LNCAP (cell line): Measurements from ENCODE around the gene ZFP1.

Experiments
- CTCF ChIP-seq: fragments of 450-650 bp; IDR thresholded peaks from 2 replicates; pipeline ENCODE4 v1.5.1; 2017; ENCODE audit warnings: mild to moderate bottlenecking

Gene ZFP1

DNA sequence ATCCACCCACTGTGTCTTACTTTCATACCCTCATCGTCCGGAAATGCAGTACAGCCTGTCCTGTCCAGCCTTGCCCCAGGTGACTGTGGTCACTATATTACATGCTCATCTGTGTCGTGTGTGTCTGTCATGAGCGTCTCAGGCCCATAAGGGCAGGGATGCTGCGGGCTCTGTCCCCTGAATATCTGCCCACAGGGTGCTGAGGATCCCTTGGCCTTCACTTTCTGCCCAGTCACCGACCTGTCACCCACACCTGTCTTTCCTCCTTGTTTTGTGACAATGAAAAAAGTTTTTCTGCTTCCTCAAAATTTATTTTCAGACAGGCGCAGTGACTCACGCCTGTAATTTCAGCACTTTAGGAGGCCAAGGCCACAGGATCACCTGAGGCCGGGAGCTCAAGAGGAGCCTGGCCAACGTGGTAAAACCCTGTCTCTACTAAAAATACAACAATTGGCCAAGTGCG, 69.1 kb downstream of the ZFP1 start:
- no peak for TF ChIP-seq CTCF

DNA sequence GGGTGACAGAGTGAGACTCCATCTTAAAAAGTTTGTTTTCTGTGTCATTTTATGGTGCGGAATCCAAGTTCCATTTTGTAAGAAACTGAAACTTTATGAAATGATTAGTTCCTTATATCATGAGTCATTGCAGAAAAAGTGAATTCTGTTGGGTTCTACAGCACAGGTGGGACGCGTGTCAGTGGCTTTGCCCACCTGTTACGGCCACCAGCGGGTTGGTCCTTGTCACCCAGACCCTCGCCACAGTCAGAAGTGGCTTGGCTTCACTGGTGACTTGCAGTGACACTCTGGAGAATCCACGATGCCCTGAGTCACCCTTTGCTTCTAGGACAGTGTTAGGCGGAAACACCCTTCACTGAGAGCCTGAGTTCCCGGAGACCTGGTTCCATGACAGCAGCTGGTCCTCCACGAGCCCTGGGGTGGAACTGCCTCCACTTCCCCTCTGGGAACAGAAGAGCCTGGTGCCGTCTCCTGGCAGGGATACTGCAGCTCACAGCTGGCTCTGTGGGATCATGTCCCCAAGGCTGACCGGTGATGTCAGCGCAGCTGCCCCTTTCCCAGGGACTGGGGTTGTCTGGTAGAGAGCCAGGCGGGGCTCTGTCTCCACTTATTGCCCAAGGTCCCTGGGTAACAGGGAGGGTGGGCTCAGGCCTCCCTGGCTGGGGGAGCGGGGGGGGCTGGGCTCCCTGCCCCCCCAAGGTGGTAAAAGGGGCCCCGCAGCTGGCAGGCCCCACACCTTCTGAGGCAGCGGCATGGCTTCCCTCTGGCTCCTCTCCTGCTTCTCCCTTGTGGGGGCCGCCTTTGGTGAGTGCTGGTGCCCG, 70.1 kb downstream of the ZFP1 start, which contains the start of gene CTRB1:
Gene CTRB1, plus strand, starts transcription at position 733 of the 821 bp plus-strand sequence. Its CDS starts 20 bp downstream, at position 753.
- no peak for TF ChIP-seq CTCF

- TF ChIP-seq CTCF, result no peak
Measured at GRCh38 chr16:75219088-75219487, 70.8 kb downstream of the ZFP1 start.

- TF ChIP-seq CTCF, result no peak
Measured at GRCh38 chr16:75219838-75220237, 71.5 kb downstream of the ZFP1 start.
